Hematopoietic multipotent progenitor cell treated with erythropoietin and hydrocortisone succinate and interleukin-3 and kit ligand, for 8 days (in vitro differentiated cells): ENCODE measurements around the gene LTO1.
"Not testable (repeated sequence)": the region's sequence is repeated elsewhere in the genome, so short reads cannot be mapped to it uniquely, and the experiment has no call there.

Experiments
- DNase-seq: peaks from one replicate; pipeline ENCODE4 v3.0.0-alpha.2; 2015

The LTO1 gene

GRCh38 chr11:69630017-69630416 is 45.1 kb downstream of the LTO1 start:
- DNase-seq, result peak; percentile 23

- DNase-seq, result no peak
Measured at GRCh38 chr11:69627551-69627950, 47.6 kb downstream of the LTO1 start.

- DNase-seq, result no peak
Measured at GRCh38 chr11:69625476-69625875, 49.7 kb downstream of the LTO1 start.

GRCh38 chr11:69624293-69624692 is 50.9 kb downstream of the LTO1 start:
- no peak for DNase-seq

- not testable (repeated sequence) for DNase-seq
Measured at GRCh38 chr11:69622097-69622681, 53.0 kb downstream of the LTO1 start.

GRCh38 chr11:69620683-69621290 is 54.4 kb downstream of the LTO1 start:
- DNase-seq, result no peak

GRCh38 chr11:69618237-69618636 is 56.9 kb downstream of the LTO1 start:
- no peak for DNase-seq

GRCh38 chr11:69617682-69618081 is 57.5 kb downstream of the LTO1 start:
- no peak for DNase-seq

- DNase-seq, result no peak
Measured at GRCh38 chr11:69617220-69617619, 57.9 kb downstream of the LTO1 start.
